H1 (cell line): Measurements from ENCODE around the gene FCGBP.
"Not testable (repeated sequence)": the region's sequence is repeated elsewhere in the genome, so short reads cannot be mapped to it uniquely, and the experiment has no call there.

Experiments
- CBX5 ChIP-seq: fragments of 300-800, 300-1000 bp; sonication (generic); IDR thresholded peaks from 2 replicates; pipeline ENCODE4 v1.7.1; 2016; ENCODE audit warnings: antibody characterized with exemption, low read length, low read depth
- CEBPB ChIP-seq: IDR thresholded peaks from 2 replicates; pipeline ENCODE4 v1.6.1; 2012; ENCODE audit warnings: low read depth, low read length
- CHD1 ChIP-seq: IDR thresholded peaks from 2 replicates; pipeline ENCODE4 v1.6.1; 2012; ENCODE audit warnings: low read depth, low read length, improper control_type of control experiment
- CTCF ChIP-seq, 3 experiments: IDR thresholded peaks; 1 replicate in 2 of 3; 2 replicates in 1 of 3; pipeline versions ENCODE4 v1.5.1 to v1.6.1; 2011; ENCODE audit warnings: low read length in 3 of 3, mild to moderate bottlenecking in 3 of 3, inconsistent platforms in 2 of 3, low read depth in 1 of 3, moderate library complexity in 1 of 3; ENCODE audit not compliant: insufficient read depth in 1 of 3; ENCODE audit errors: control extremely low read depth in 1 of 3
- EZH2 ChIP-seq: fragments of 200-600 bp; sonication (generic); IDR thresholded peaks from 2 replicates; pipeline ENCODE4 v1.7.1; 2012; ENCODE audit warnings: low read depth, mild to moderate bottlenecking, moderate library complexity, low read length, inconsistent platforms; ENCODE audit not compliant: severe bottlenecking
- JUN ChIP-seq: IDR thresholded peaks from 2 replicates; pipeline ENCODE4 v1.6.1; 2011; ENCODE audit warnings: low read depth, mild to moderate bottlenecking, improper control_type of control experiment, low read length
- POLR2A ChIP-seq, 2 experiments: IDR thresholded peaks; 1 replicate in 1 of 2; 2 replicates in 1 of 2; pipeline ENCODE4 v1.6.1; 2011; ENCODE audit warnings: low read depth in 2 of 2, low read length in 2 of 2, mild to moderate bottlenecking in 2 of 2; ENCODE audit errors: control extremely low read depth in 1 of 2
- POLR2AphosphoS5 ChIP-seq: IDR thresholded peaks from 2 replicates; pipeline ENCODE4 v1.6.1; 2011; ENCODE audit warnings: low read depth, low read length
- RAD21 ChIP-seq, 2 experiments: IDR thresholded peaks in 1 of 2; conservative IDR thresholded peaks in 1 of 2; 2 replicates each; pipeline ENCODE4 v1.6.1; 2011; ENCODE audit warnings: low read depth in 2 of 2, low read length in 2 of 2, improper control_type of control experiment in 1 of 2, inconsistent platforms in 1 of 2, mild to moderate bottlenecking in 1 of 2, moderate library complexity in 1 of 2
- RFX5 ChIP-seq: IDR thresholded peaks from 2 replicates; pipeline ENCODE4 v1.6.1; 2011; ENCODE audit warnings: low read depth, low read length, improper control_type of control experiment, borderline replicate concordance
- TBP ChIP-seq: IDR thresholded peaks from 2 replicates; pipeline ENCODE4 v1.6.1; 2011; ENCODE audit warnings: low read depth, low read length, improper control_type of control experiment
- ZNF274 ChIP-seq: IDR thresholded peaks from 2 replicates; pipeline ENCODE4 v1.7.0; 2012; ENCODE audit warnings: low read length, borderline replicate concordance; ENCODE audit errors: extremely low read depth
- TF ChIP-seq, protein P1 (sequence below): IDR thresholded peaks from 2 replicates; pipeline ENCODE4 v1.6.1; 2012; ENCODE audit warnings: inconsistent platforms

DNA sequence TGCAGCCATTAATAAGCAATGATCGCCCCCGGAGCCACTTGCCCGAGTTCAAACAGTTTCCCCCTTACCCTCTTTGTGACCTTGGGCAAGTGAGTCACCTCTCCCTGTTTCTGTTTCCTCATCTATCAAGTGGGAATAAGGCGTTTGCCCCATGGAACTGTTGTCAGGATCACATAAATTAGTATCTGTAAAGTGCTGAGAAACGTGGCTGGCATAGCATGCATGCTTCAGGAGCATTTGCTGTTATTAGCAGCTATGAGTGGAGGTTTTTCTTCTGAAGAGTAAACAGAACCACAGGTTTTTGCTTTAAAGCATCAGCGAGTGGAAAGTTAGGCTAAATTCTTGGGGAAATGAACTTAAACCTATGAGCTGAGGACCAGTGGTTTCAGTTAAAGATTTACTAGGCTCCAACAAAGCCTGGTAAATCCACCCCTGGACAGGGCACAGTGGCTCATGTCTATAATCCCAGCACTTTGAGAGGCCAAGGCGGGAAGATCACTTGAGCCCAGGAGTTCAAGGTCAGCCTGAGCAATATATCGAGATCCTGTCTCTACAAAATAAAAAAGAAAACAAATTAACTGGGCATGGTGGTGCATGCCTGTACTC, 30.8 kb downstream of the FCGBP start:
- TF ChIP-seq CBX5; RAD21 (IDR thresholded peaks at IDR 0.05 in 1 of 2, conservative IDR thresholded peaks at IDR 0.05 in 1 of 2; ENCODE audit: low read depth in 2 of 2, low read length in 2 of 2); EZH2; POLR2AphosphoS5; TBP; CTCF (IDR thresholded peaks at IDR 0.05; ENCODE audit: control extremely low read depth in 1 of 3, insufficient read depth in 1 of 3, low read depth in 1 of 3, low read length in 3 of 3); CHD1; POLR2A (IDR thresholded peaks at IDR 0.05; ENCODE audit: control extremely low read depth in 1 of 2, low read depth in 2 of 2, low read length in 2 of 2); RFX5; JUN; ZNF274; CEBPB: not testable (repeated sequence)
- TF ChIP-seq, protein P1, sequence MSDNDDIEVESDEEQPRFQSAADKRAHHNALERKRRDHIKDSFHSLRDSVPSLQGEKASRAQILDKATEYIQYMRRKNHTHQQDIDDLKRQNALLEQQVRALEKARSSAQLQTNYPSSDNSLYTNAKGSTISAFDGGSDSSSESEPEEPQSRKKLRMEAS: not testable (repeated sequence)
